ENCODE data around the gene PRR36.

DNA sequence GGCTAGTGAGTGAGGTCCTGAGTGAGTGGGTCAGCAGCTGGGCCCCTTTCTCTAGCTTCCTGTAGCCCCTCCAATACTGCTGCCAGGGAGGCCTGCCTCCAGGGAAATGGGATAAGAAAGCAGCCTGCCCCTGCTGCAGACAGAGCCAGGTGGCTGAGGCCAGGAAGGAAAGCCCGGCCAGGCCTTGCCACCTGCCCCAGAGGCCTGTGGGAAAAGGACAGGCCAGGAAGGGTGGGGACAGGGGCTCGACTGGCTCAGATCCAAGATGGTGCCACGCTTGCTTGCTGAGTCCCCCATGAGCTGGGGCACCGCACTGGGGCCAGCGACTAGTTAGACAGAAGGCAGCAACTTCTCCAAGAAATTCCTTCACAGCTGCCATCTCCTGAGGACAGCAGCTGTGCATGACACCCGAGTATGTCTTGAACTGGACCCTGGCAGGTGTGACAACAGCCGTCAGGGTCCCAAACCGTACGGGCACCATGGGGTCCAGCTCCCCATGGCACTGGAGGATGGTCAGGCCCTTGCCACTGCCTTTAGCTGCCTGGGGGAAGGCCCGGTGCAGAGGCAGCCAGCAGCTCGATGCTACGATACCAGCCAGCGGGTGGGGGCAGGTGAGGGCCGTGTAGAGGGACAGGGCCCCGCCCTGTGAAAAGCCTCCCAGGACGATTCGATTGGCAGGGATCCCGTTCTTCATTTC is 5.1 kb upstream of the PRR36 start:
- TF ChIP-seq, protein P1, sequence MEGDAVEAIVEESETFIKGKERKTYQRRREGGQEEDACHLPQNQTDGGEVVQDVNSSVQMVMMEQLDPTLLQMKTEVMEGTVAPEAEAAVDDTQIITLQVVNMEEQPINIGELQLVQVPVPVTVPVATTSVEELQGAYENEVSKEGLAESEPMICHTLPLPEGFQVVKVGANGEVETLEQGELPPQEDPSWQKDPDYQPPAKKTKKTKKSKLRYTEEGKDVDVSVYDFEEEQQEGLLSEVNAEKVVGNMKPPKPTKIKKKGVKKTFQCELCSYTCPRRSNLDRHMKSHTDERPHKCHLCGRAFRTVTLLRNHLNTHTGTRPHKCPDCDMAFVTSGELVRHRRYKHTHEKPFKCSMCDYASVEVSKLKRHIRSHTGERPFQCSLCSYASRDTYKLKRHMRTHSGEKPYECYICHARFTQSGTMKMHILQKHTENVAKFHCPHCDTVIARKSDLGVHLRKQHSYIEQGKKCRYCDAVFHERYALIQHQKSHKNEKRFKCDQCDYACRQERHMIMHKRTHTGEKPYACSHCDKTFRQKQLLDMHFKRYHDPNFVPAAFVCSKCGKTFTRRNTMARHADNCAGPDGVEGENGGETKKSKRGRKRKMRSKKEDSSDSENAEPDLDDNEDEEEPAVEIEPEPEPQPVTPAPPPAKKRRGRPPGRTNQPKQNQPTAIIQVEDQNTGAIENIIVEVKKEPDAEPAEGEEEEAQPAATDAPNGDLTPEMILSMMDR (conservative IDR thresholded peaks at IDR 0.05; ENCODE audit: low read depth, low read length): no peak
- no peak for TF ChIP-seq EZH2 (IDR thresholded peaks at IDR 0.05; ENCODE audit: borderline replicate concordance, low read depth, low read length, poor library complexity, severe bottlenecking)

Measured in A673 (cell line).